Sigmoid colon (tissue), 4 donors: Measurements from ENCODE around the gene TRIM5.

Source experiments
- EP300 ChIP-seq, 4 donors: sonication (generic); formaldehyde crosslinking; IDR thresholded peaks; one replicate each; pipeline ENCODE4 v1.6.1; 2017; ENCODE audit warnings: antibody characterized with exemption in 4 of 4
- POLR2A ChIP-seq, 2 donors: fragments of 450-650 bp; IDR thresholded peaks; one replicate each; pipeline ENCODE4 v1.6.1; 2016; ENCODE audit warnings: antibody characterized with exemption in 2 of 2, mild to moderate bottlenecking in 2 of 2, moderate library complexity in 2 of 2
- POLR2AphosphoS5 ChIP-seq, 4 donors: sonication (generic); formaldehyde crosslinking; IDR thresholded peaks; one replicate each; pipeline ENCODE4 v1.6.1; 2017; ENCODE audit warnings: antibody characterized with exemption in 4 of 4
- TF ChIP-seq, protein P1 (sequence below), 4 experiments: fragments of 450-650 bp in 3 of 4; fragments of 200-600 bp in 1 of 4; IDR thresholded peaks; one replicate each; pipeline ENCODE4 v1.5.1; 2016 to 2019; ENCODE audit warnings: antibody characterized with exemption in 4 of 4, mild to moderate bottlenecking in 3 of 4, moderate library complexity in 2 of 4

DNA sequence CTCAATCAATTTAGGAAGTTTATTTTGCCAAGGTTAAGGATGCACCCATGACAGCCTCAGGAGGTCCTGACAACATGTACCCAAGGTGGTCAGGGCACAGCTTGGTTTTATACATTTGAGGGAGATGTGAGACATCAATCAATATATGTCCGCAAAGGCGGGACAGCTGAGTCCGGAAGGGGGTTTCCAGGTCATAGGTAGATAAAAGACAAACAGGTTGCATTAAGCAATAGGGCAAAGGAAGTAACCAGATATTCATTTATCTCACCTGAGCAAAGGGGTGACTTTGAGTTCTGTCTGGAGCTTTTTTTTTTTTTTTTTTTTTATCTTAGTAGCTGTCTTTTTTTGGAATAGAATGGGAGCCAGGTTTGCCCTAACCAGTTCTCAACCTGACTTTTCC lies 62.1 kb downstream of the TRIM5 start:
- TF ChIP-seq, protein P1, sequence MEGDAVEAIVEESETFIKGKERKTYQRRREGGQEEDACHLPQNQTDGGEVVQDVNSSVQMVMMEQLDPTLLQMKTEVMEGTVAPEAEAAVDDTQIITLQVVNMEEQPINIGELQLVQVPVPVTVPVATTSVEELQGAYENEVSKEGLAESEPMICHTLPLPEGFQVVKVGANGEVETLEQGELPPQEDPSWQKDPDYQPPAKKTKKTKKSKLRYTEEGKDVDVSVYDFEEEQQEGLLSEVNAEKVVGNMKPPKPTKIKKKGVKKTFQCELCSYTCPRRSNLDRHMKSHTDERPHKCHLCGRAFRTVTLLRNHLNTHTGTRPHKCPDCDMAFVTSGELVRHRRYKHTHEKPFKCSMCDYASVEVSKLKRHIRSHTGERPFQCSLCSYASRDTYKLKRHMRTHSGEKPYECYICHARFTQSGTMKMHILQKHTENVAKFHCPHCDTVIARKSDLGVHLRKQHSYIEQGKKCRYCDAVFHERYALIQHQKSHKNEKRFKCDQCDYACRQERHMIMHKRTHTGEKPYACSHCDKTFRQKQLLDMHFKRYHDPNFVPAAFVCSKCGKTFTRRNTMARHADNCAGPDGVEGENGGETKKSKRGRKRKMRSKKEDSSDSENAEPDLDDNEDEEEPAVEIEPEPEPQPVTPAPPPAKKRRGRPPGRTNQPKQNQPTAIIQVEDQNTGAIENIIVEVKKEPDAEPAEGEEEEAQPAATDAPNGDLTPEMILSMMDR (IDR thresholded peaks at IDR 0.05) = no peak
- TF ChIP-seq EP300 (IDR thresholded peaks at IDR 0.05) = no peak
- no peak for TF ChIP-seq POLR2AphosphoS5 (IDR thresholded peaks at IDR 0.05)
- TF ChIP-seq POLR2A (IDR thresholded peaks at IDR 0.05) = no peak
